OCI-LY1 (cell line): Measurements from ENCODE around the gene ZNF185.

Experiments used
- H2AFZ ChIP-seq: fragments of 200-600 bp; sonication (generic), shearing (Covaris generic); 2 replicates; pipeline ENCODE4 v1.6.0; 2014; ENCODE audit warnings: antibody characterized with exemption, mild to moderate bottlenecking, low read length
- H3F3A ChIP-seq: fragments of 200-600 bp; sonication (generic), shearing (Covaris generic); 2 replicates; pipeline ENCODE4 v1.6.0; 2014; ENCODE audit warnings: mild to moderate bottlenecking, antibody characterized with exemption, low read length, moderate library complexity; ENCODE audit not compliant: insufficient read depth
- H3K27ac ChIP-seq: fragments of 200-600 bp; sonication (generic); 2 replicates; pipeline ENCODE4 v1.5.1; 2014; ENCODE audit warnings: low read length, mixed run types, mild to moderate bottlenecking, low read depth; ENCODE audit not compliant: poor library complexity, severe bottlenecking
- H3K27me3 ChIP-seq: fragments of 200-600 bp; sonication (generic); 2 replicates; pipeline ENCODE4 v1.6.0; 2014; ENCODE audit warnings: antibody characterized with exemption, mild to moderate bottlenecking, low read length, moderate library complexity; ENCODE audit not compliant: insufficient read depth
- H3K36me3 ChIP-seq: fragments of 200-600 bp; sonication (generic); 2 replicates; pipeline ENCODE4 v1.6.1; 2014; ENCODE audit warnings: mild to moderate bottlenecking, antibody characterized with exemption, low read length, moderate library complexity, mixed read lengths; ENCODE audit not compliant: insufficient read depth
- H3K4me1 ChIP-seq: fragments of 200-600 bp; sonication (generic); 2 replicates; pipeline ENCODE4 v1.5.1; 2014; ENCODE audit warnings: mild to moderate bottlenecking, low read length, moderate library complexity; ENCODE audit not compliant: insufficient read depth, severe bottlenecking
- H3K4me2 ChIP-seq: fragments of 200-600 bp; sonication (generic), shearing (Covaris generic); 2 replicates; pipeline ENCODE4 v1.6.1; 2014; ENCODE audit warnings: low read length
- H3K4me3 ChIP-seq: fragments of 200-600 bp; sonication (generic); 2 replicates; pipeline ENCODE4 v1.5.1; 2014; ENCODE audit warnings: low read length, low read depth, mild to moderate bottlenecking, mixed read lengths; ENCODE audit not compliant: poor library complexity, severe bottlenecking
- H3K79me2 ChIP-seq: fragments of 200-600 bp; shearing (Covaris generic); 2 replicates; pipeline ENCODE4 v1.6.1; 2016; ENCODE audit warnings: mixed run types, low read length, mixed read lengths; ENCODE audit not compliant: insufficient read depth
- H3K9ac ChIP-seq: fragments of 200-600 bp; sonication (generic), shearing (Covaris generic); 2 replicates; pipeline ENCODE4 v1.6.1; 2014; ENCODE audit warnings: mild to moderate bottlenecking, low read length, mixed read lengths
- H3K9me2 ChIP-seq: fragments of 200-600 bp; sonication (generic), shearing (Covaris generic); 2 replicates; pipeline ENCODE4 v1.6.1; 2014; ENCODE audit warnings: low read depth, mild to moderate bottlenecking, low read length, mixed read lengths
- H3K9me3 ChIP-seq: fragments of 200-600 bp; shearing (Covaris generic); 2 replicates; pipeline ENCODE4 v1.6.1; 2014; ENCODE audit warnings: low read length, mixed read lengths
- H4K20me1 ChIP-seq: fragments of 200-600 bp; sonication (generic), shearing (Covaris generic); 2 replicates; pipeline ENCODE4 v1.6.0; 2016; ENCODE audit warnings: mild to moderate bottlenecking, low read length; ENCODE audit not compliant: insufficient read depth
- EZH2 ChIP-seq: fragments of 200-600 bp; sonication (generic), shearing (Covaris generic); IDR thresholded peaks from 2 replicates; pipeline ENCODE4 v1.8.0; 2017; ENCODE audit warnings: borderline replicate concordance, mixed run types, mild to moderate bottlenecking, antibody characterized with exemption, low read length, moderate library complexity, mixed read lengths
- TF ChIP-seq, protein P1 (sequence below): fragments of 200-600 bp; sonication (generic), shearing (Covaris generic); IDR thresholded peaks from 2 replicates; pipeline ENCODE4 v1.5.1; 2017; ENCODE audit warnings: mild to moderate bottlenecking, antibody characterized with exemption, low read length, moderate library complexity, mixed read lengths

ZNF185 gene

GRCh38 chrX:152932144-152932543, 34.3 kb downstream of the ZNF185 start:
- no peaks in the 10 kb centered on the region for H3K27me3 ChIP-seq

GRCh38 chrX:152932598-152933175, 34.8 kb downstream of the ZNF185 start:
- H3K4me3 ChIP-seq, result no peak overlapping the region
- H3K9ac ChIP-seq, result no peak overlapping the region
- H2AFZ ChIP-seq, result no peak overlapping the region
- no peak overlapping the region for H3K27ac ChIP-seq
- no peaks in the 10 kb centered on the region for H3K9me2 ChIP-seq
- no peaks in the 10 kb centered on the region for H3K9me3 ChIP-seq
- no peak overlapping the region for H3K4me2 ChIP-seq
- no peaks in the 10 kb centered on the region for H3F3A ChIP-seq
- H4K20me1 ChIP-seq, result no peaks in the 10 kb centered on the region
- no peaks in the 10 kb centered on the region for H3K27me3 ChIP-seq
- no peaks in the 10 kb centered on the region for H3K79me2 ChIP-seq
- TF ChIP-seq EZH2, result no peak
- TF ChIP-seq, protein P1, sequence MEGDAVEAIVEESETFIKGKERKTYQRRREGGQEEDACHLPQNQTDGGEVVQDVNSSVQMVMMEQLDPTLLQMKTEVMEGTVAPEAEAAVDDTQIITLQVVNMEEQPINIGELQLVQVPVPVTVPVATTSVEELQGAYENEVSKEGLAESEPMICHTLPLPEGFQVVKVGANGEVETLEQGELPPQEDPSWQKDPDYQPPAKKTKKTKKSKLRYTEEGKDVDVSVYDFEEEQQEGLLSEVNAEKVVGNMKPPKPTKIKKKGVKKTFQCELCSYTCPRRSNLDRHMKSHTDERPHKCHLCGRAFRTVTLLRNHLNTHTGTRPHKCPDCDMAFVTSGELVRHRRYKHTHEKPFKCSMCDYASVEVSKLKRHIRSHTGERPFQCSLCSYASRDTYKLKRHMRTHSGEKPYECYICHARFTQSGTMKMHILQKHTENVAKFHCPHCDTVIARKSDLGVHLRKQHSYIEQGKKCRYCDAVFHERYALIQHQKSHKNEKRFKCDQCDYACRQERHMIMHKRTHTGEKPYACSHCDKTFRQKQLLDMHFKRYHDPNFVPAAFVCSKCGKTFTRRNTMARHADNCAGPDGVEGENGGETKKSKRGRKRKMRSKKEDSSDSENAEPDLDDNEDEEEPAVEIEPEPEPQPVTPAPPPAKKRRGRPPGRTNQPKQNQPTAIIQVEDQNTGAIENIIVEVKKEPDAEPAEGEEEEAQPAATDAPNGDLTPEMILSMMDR, result no peak
- H3K36me3 ChIP-seq, result no peaks in the 10 kb centered on the region
- no peaks in the 10 kb centered on the region for H3K4me1 ChIP-seq

More at GRCh38 chrX:152932144-152932543, 34.3 kb downstream of the ZNF185 start:
- Histone ChIP-seq H3K79me2 (no peaks in the 10 kb centered on the region), H3K4me1 (no peaks in the 10 kb centered on the region), H3K4me2 (no peak overlapping the region), H3K36me3 (no peaks in the 10 kb centered on the region), H3K4me3 (no peak overlapping the region), H3K27ac (no peak overlapping the region), H3K9me3 (no peaks in the 10 kb centered on the region), H3K9ac (no peak overlapping the region), H2AFZ (no peak overlapping the region), H3K9me2 (no peaks in the 10 kb centered on the region), H4K20me1 (no peaks in the 10 kb centered on the region), H3F3A (no peaks in the 10 kb centered on the region)
- TF ChIP-seq, protein P1, result no peak
- TF ChIP-seq EZH2, result no peak

GRCh38 chrX:152936306-152936705, 38.4 kb downstream of the ZNF185 start:
- H3K36me3 ChIP-seq, result no peaks in the 10 kb centered on the region
- H3K9me3 ChIP-seq, result no peaks in the 10 kb centered on the region
- no peaks in the 10 kb centered on the region for H3K27me3 ChIP-seq
- H3K4me3 ChIP-seq, result no peak overlapping the region
- H4K20me1 ChIP-seq, result no peaks in the 10 kb centered on the region
- H3K79me2 ChIP-seq, result no peaks in the 10 kb centered on the region
- no peaks in the 10 kb centered on the region for H3F3A ChIP-seq
- no peak overlapping the region for H3K27ac ChIP-seq
- H3K9me2 ChIP-seq, result no peaks in the 10 kb centered on the region
- H3K9ac ChIP-seq, result no peak overlapping the region
- no peak overlapping the region for H3K4me2 ChIP-seq
- peaks cover 7% of the 10 kb centered on the region for H3K4me1 ChIP-seq
- no peak overlapping the region for H2AFZ ChIP-seq
- TF ChIP-seq EZH2, result no peak
- TF ChIP-seq, protein P1, result no peak
